GM18511 (cell line): ENCODE measurements around the gene NSUN7.
A peak's percentile ranks its signal among the peaks of the same experiment; 100 is the strongest.

Source experiments
- ATAC-seq: cut with Tn5 transposase; IDR thresholded peaks from one replicate; pipeline ENCODE4 v1.9.1; 2021; ENCODE audit warnings: mild to moderate bottlenecking, moderate library complexity; ENCODE audit not compliant: unreplicated experiment

NSUN7 gene

GRCh38 chr4:40736910-40737309 is 12.8 kb upstream of the NSUN7 start:
- no peak for ATAC-seq

- ATAC-seq: no peak
Observed at GRCh38 chr4:40737879-40738278, 11.9 kb upstream of the NSUN7 start.

GRCh38 chr4:40739347-40739746 is 10.4 kb upstream of the NSUN7 start:
- no peak for ATAC-seq

- ATAC-seq: no peak
Observed at GRCh38 chr4:40744218-40744617, 5.5 kb upstream of the NSUN7 start.

- ATAC-seq: no peak
Observed at GRCh38 chr4:40745285-40745984, 4.3 kb upstream of the NSUN7 start.

GRCh38 chr4:40747207-40747835 is 2.4 kb upstream of the NSUN7 start:
- no peak for ATAC-seq

GRCh38 chr4:40750461-40751258 is 905 bp downstream of the NSUN7 start:
- ATAC-seq: no peak

- no peak for ATAC-seq
Observed at GRCh38 chr4:40755616-40756015, 5.9 kb downstream of the NSUN7 start.

- ATAC-seq: peak; percentile 100
Observed at GRCh38 chr4:40763228-40763716, 13.5 kb downstream of the NSUN7 start.

- no peak for ATAC-seq
Observed at GRCh38 chr4:40769266-40769665, 19.5 kb downstream of the NSUN7 start.

GRCh38 chr4:40778090-40778489 is 28.3 kb downstream of the NSUN7 start:
- ATAC-seq: no peak

GRCh38 chr4:40782876-40783275 is 33.1 kb downstream of the NSUN7 start:
- ATAC-seq: no peak

- no peak for ATAC-seq
Observed at GRCh38 chr4:40785727-40786126, 36.0 kb downstream of the NSUN7 start.

GRCh38 chr4:40788331-40788730 is 38.6 kb downstream of the NSUN7 start:
- ATAC-seq: no peak

GRCh38 chr4:40789031-40789430 is 39.3 kb downstream of the NSUN7 start:
- no peak for ATAC-seq

- no peak for ATAC-seq
Observed at GRCh38 chr4:40789771-40790170, 40.0 kb downstream of the NSUN7 start.

- peak; percentile 88 for ATAC-seq
Observed at GRCh38 chr4:40800064-40800463, 50.3 kb downstream of the NSUN7 start.

- ATAC-seq: no peak
Observed at GRCh38 chr4:40804598-40804997, 54.8 kb downstream of the NSUN7 start.

GRCh38 chr4:40808926-40809457 is 59.2 kb downstream of the NSUN7 start:
- no peak for ATAC-seq

GRCh38 chr4:40811956-40812355 is 62.2 kb downstream of the NSUN7 start:
- no peak for ATAC-seq

- ATAC-seq: no peak
Observed at GRCh38 chr4:40812386-40812785, 62.6 kb downstream of the NSUN7 start.
